Brain pericyte (primary cell): ENCODE measurements around the gene TGM5.
"Not testable (repeated sequence)": the region's sequence is repeated elsewhere in the genome, so short reads cannot be mapped to it uniquely, and the experiment has no call there.

ENCODE experiments used
- DNase-seq: peaks from one replicate; pipeline ENCODE4 v3.0.0-alpha.2; 2012; ENCODE audit warnings: low read depth, low spot score

The TGM5 gene

GRCh38 chr15:43276563-43277200, 10.0 kb upstream of the TGM5 start:
- no peak for DNase-seq

GRCh38 chr15:43275740-43276562, 9.2 kb upstream of the TGM5 start:
- no peak for DNase-seq

- no peak for DNase-seq
Observed at GRCh38 chr15:43274136-43274535, 7.4 kb upstream of the TGM5 start.

GRCh38 chr15:43273243-43273642, 6.5 kb upstream of the TGM5 start:
- DNase-seq: no peak

GRCh38 chr15:43271908-43272307, 5.2 kb upstream of the TGM5 start:
- DNase-seq: not testable (repeated sequence)

- DNase-seq: no peak
Observed at GRCh38 chr15:43270676-43271306, 4.1 kb upstream of the TGM5 start.

GRCh38 chr15:43270113-43270665, 3.5 kb upstream of the TGM5 start:
- DNase-seq: no peak

GRCh38 chr15:43268111-43269105, 1.7 kb upstream of the TGM5 start:
- DNase-seq: no peak

GRCh38 chr15:43267439-43267838, 711 bp upstream of the TGM5 start:
- DNase-seq: no peak

GRCh38 chr15:43266386-43266785, 342 bp downstream of the TGM5 start:
- no peak for DNase-seq

GRCh38 chr15:43260011-43260615, 6.6 kb downstream of the TGM5 start:
- DNase-seq: no peak

GRCh38 chr15:43258781-43259180, 7.9 kb downstream of the TGM5 start:
- DNase-seq: no peak

- no peak for DNase-seq
Observed at GRCh38 chr15:43256341-43256740, 10.4 kb downstream of the TGM5 start.

- no peak for DNase-seq
Observed at GRCh38 chr15:43255376-43255775, 11.4 kb downstream of the TGM5 start.

GRCh38 chr15:43253431-43254403, 13.0 kb downstream of the TGM5 start:
- DNase-seq: no peak

GRCh38 chr15:43251871-43252250, 14.9 kb downstream of the TGM5 start:
- no peak for DNase-seq

GRCh38 chr15:43251185-43251870, 15.4 kb downstream of the TGM5 start:
- DNase-seq: no peak

GRCh38 chr15:43250785-43251184, 15.9 kb downstream of the TGM5 start:
- no peak for DNase-seq

GRCh38 chr15:43249699-43250203, 17.0 kb downstream of the TGM5 start:
- no peak for DNase-seq
